Activated naive CD4-positive, alpha-beta T cell treated with anti-CD3 and anti-CD28 coated beads for 36 hours (primary cell): ENCODE measurements around the gene IGFBP2. TPM values are rescaled to one million over a fixed set of nuclear protein-coding genes. Genes with fewer than 3 reads are reported as not detected.
"Not testable (repeated sequence)": the region's sequence is repeated elsewhere in the genome, so short reads cannot be mapped to it uniquely, and the experiment has no call there.

Source experiments
- CTCF ChIA-PET: fragments of 350-600 bp; sonication (Branson Sonifier 250); formaldehyde crosslinking; loops from one replicate; lab custom pipeline; 2021; ENCODE audit warnings: antibody characterized with exemption; lab: Charles Lee
- DNase-seq: peaks from one replicate; pipeline ENCODE4 v3.0.0-alpha.2; 2020
- H3K27ac Mint-ChIP-seq: one replicate; pipeline ENCODE4 v1.8.0; 2021; ENCODE audit warnings: mild to moderate bottlenecking, mixed read lengths
- H3K27me3 Mint-ChIP-seq: one replicate; pipeline ENCODE4 v1.8.0; 2021; ENCODE audit warnings: low read depth, mixed read lengths
- H3K36me3 Mint-ChIP-seq: one replicate; pipeline ENCODE4 v1.8.0; 2021; ENCODE audit warnings: low read depth, mixed read lengths
- H3K4me1 Mint-ChIP-seq: one replicate; pipeline ENCODE4 v1.8.0; 2021; ENCODE audit warnings: low read depth, mixed read lengths
- H3K4me3 Mint-ChIP-seq: one replicate; pipeline ENCODE4 v1.8.0; 2021; ENCODE audit warnings: mild to moderate bottlenecking, moderate library complexity, mixed read lengths
- H3K9me3 Mint-ChIP-seq: one replicate; pipeline ENCODE4 v1.8.0; 2021; ENCODE audit warnings: mixed read lengths
- intact Hi-C: fragments of 100-400 bp; cut with micrococcal nuclease; formaldehyde crosslinking; loops from one replicate; pipeline ENCODE4 v1.15.1; 2023
- total RNA-seq, 2 experiments: library from RNA; stranded (reverse); gene quantifications; one replicate each; pipeline ENCODE4 v1.2.3, GENCODE V29; 2021

Gene IGFBP2
- total RNA-seq, 2 experiments from 2014 or later: 2.4 to 2.7 TPM

- intact Hi-C loops, H3K9me3 Mint-ChIP-seq, H3K4me1 Mint-ChIP-seq, DNase-seq, H3K4me3 Mint-ChIP-seq, H3K27me3 Mint-ChIP-seq, H3K27ac Mint-ChIP-seq, H3K36me3 Mint-ChIP-seq: not testable (repeated sequence)
- CTCF ChIA-PET: interaction anchor here (0.6 to 1.3 kb wide), 2 partner anchors 8 to 64 kb away, joined by 3 to 6 read pairs; no protein-coding TSS in a partner anchor
These were observed 35.4 kb upstream of the IGFBP2 start for GRCh38 chr2:216597825-216598224.

GRCh38 chr2:216601632-216602409 is 31.4 kb upstream of the IGFBP2 start:
- Mint-ChIP-seq H3K36me3 (no peaks in the 10 kb centered on the region), H3K4me1 (peaks cover 5% of the 10 kb centered on the region)
- intact Hi-C loops: no loop called here

DNA sequence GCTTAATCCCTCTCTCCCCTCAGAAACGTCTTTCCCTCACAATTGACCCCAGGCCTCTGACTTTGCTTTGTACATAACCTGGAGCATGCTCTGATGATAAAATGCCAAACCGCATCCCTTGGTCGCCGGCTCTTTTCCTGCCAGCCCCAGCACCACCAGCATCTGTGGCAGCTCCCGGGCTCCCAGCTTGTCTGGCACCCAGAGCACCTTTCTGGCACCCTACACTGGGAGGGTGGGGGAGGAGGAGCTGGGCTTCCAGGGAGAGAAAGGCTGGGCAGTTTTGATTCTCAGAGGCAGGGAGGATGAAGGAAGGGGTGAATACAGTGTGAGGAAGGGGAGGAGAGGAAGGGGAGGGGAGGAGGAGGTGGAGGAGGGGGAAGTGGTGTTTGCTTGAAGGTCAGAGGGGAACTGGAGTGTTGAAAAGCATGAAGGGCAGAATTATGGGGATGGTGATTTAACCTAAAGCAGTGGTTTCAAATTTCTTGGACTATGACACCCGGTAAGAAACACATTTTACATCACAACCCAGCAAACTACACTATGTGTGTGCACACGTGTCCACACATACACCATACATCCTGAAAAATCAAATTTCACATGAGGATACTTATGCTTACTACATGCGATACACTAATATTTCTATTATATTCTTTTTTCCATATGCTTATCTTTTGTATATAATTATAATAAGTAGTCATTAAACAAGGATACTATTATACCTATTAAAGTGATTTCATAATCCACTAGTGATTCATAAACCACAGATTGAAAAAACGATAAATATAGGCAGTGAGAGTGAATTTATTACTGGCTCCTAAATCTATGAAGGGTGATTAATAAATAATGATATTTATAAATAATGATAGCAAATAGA is 30.0 kb upstream of the IGFBP2 start:
- CTCF ChIA-PET: no interaction called here
- H3K27me3 Mint-ChIP-seq: peaks cover 5% of the 10 kb centered on the region
- no peaks in the 10 kb centered on the region for H3K9me3 Mint-ChIP-seq
- intact Hi-C loops: no loop called here
- H3K36me3 Mint-ChIP-seq: no peaks in the 10 kb centered on the region
- H3K4me3 Mint-ChIP-seq: no peak overlapping the region
- H3K27ac Mint-ChIP-seq: no peak overlapping the region
- peaks cover 12% of the 10 kb centered on the region for H3K4me1 Mint-ChIP-seq
- DNase-seq: no peak

More at GRCh38 chr2:216601632-216602409, 31.4 kb upstream of the IGFBP2 start:
- peaks cover 5% of the 10 kb centered on the region for H3K27me3 Mint-ChIP-seq
- no peak overlapping the region for H3K4me3 Mint-ChIP-seq
- CTCF ChIA-PET: no interaction called here
- no peak for DNase-seq
- H3K9me3 Mint-ChIP-seq: no peaks in the 10 kb centered on the region
- no peak overlapping the region for H3K27ac Mint-ChIP-seq

DNA sequence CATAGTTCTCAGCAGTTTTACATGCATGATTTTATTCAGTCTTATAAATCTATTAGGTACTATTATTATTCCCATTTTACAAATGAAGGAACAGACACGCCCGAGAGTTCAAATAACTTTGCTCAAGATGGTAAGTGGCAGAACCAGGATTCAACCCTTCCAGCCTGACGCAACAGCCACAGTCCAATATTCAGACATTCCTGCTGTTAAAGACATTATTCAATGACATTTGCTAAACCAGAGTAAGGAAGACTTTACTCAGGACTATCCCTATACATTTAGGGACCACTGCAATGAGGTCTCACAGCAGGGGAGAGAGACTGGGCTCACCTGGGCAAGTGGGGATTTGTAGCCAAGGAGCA is 29.4 kb upstream of the IGFBP2 start:
- Mint-ChIP-seq H3K27ac (no peak overlapping the region), H3K9me3 (no peaks in the 10 kb centered on the region), H3K4me3 (no peak overlapping the region), H3K27me3 (peaks cover 5% of the 10 kb centered on the region), H3K4me1 (peaks cover 12% of the 10 kb centered on the region), H3K36me3 (no peaks in the 10 kb centered on the region)
- intact Hi-C loops: no loop called here
- no peak for DNase-seq
- CTCF ChIA-PET: no interaction called here

DNA sequence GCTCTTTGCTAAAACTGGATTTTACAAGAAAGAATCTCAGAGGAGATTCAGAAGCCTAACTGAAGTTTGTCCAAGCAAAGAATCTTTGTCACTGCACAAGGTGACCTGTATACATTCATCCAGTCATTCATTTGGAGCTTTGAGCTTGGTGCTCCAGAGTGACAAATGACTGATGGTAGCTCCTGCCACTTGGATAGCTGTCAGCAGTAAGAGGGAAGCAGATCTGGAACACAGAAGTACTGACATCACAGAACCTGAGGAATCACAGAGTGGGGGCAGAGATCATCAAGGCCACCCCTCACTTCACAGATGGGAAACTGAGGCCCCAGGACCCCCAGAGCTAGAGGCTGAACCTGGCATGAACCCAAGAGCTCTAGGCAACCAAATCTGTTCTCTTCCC is 28.8 kb upstream of the IGFBP2 start:
- CTCF ChIA-PET: interaction anchor here (0.5 kb wide), 1 partner anchor 237 kb away, joined by 3 read pairs; no protein-coding TSS in a partner anchor

DNA sequence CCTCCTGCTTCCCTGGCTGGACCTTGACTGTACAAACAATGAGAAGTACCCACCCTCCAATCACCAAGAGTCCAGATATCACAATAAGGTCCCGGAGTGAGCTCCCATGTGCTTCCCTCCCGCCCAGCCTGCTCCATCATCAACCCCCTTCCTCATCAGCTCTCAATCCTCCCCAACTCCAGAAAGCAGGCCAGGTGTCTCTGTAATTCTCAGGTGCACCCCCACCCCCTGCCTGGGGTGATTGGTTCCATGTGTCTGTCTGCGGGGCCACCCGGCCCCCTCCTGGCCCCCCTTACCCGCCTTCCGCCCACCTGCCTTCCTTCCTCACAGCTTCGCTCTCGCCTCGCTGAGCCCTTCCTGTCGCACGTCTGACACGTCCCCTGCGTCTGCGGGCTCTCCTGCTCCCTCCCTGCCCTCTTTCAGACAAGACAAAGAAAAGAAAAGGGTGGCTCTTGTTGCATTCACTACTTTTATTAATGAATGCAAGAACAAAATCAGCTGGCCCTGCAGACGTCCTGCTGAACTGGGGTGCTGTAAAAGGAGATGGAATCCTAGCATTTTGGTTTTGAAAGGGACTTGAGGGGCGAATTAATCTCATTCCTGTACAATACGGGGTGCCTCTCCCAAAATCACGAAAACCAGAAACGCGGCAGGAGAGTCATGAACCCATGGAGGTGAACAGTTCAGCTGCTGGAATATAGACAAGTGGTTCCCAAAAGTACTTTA is 26.5 kb upstream of the IGFBP2 start:
- H3K27me3 Mint-ChIP-seq: peaks cover 3% of the 10 kb centered on the region
- intact Hi-C loops: no loop called here

More for the DNA sequence above, 28.8 kb upstream of the IGFBP2 start:
- intact Hi-C loops: no loop called here
- Mint-ChIP-seq H3K27me3 (peaks cover 3% of the 10 kb centered on the region), H3K9me3 (no peaks in the 10 kb centered on the region), H3K36me3 (no peaks in the 10 kb centered on the region), H3K27ac (no peak overlapping the region), H3K4me3 (no peak overlapping the region), H3K4me1 (peaks cover 12% of the 10 kb centered on the region)
- DNase-seq: no peak

GRCh38 chr2:216607277-216607560 is 26.0 kb upstream of the IGFBP2 start:
- intact Hi-C loops: no loop called here
- no peaks in the 10 kb centered on the region for H3K36me3 Mint-ChIP-seq
- H3K27ac Mint-ChIP-seq: no peak overlapping the region
- no peak for DNase-seq
- no peaks in the 10 kb centered on the region for H3K9me3 Mint-ChIP-seq
- H3K4me1 Mint-ChIP-seq: peaks cover 12% of the 10 kb centered on the region
- peaks cover 3% of the 10 kb centered on the region for H3K27me3 Mint-ChIP-seq
- CTCF ChIA-PET: no interaction called here
- H3K4me3 Mint-ChIP-seq: peak overlapping the region; percentile 75

More for the DNA sequence above, 26.5 kb upstream of the IGFBP2 start:
- H3K27ac Mint-ChIP-seq: peak overlapping the region; percentile 67
- H3K4me1 Mint-ChIP-seq: peaks cover 12% of the 10 kb centered on the region
- CTCF ChIA-PET: interaction anchor here (0.5 kb wide), 1 partner anchor 253 kb away, joined by 4 read pairs; no protein-coding TSS in a partner anchor
- no peaks in the 10 kb centered on the region for H3K36me3 Mint-ChIP-seq
- H3K4me3 Mint-ChIP-seq: peak overlapping the region; percentile 75
- no peaks in the 10 kb centered on the region for H3K9me3 Mint-ChIP-seq
- peak; percentile 77 for DNase-seq

DNA sequence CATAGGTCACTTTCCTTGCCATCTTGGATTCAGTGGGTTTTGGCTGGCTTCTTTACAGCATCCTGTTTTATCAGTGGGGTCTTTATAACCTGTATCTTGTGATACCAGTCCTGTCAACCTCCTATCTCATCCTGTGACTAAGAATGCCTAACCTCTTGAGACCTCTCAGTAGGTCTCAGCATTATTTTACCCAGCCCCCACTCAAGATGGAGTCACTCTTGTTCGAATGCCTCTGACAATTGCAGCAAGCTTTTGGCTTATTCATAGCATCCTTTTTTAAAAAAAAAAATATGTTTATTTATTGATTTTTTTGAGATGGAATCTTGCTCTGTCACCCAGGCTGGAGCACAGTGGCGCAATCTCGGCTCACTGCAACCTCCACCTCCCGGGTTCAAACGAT is 24.7 kb upstream of the IGFBP2 start:
- H3K4me1 Mint-ChIP-seq: peaks cover 12% of the 10 kb centered on the region
- intact Hi-C loops: no loop called here
- no peak overlapping the region for H3K27ac Mint-ChIP-seq
- no peak overlapping the region for H3K4me3 Mint-ChIP-seq
- no peaks in the 10 kb centered on the region for H3K36me3 Mint-ChIP-seq
- no peak for DNase-seq
- H3K9me3 Mint-ChIP-seq: no peaks in the 10 kb centered on the region
- CTCF ChIA-PET: no interaction called here
- no peaks in the 10 kb centered on the region for H3K27me3 Mint-ChIP-seq

- CTCF ChIA-PET: interaction anchor here (0.6 to 0.8 kb wide), 2 partner anchors 16 to 91 kb away, joined by 3 to 4 read pairs; no protein-coding TSS in a partner anchor
- no peak for DNase-seq
- Mint-ChIP-seq H3K4me1 (peaks cover 9% of the 10 kb centered on the region), H3K27me3 (no peaks in the 10 kb centered on the region), H3K9me3 (no peaks in the 10 kb centered on the region), H3K4me3 (no peak overlapping the region), H3K27ac (no peak overlapping the region), H3K36me3 (no peaks in the 10 kb centered on the region)
- intact Hi-C loops: no loop called here
These were observed 17.7 kb upstream of the IGFBP2 start for GRCh38 chr2:216615298-216616082.

DNA sequence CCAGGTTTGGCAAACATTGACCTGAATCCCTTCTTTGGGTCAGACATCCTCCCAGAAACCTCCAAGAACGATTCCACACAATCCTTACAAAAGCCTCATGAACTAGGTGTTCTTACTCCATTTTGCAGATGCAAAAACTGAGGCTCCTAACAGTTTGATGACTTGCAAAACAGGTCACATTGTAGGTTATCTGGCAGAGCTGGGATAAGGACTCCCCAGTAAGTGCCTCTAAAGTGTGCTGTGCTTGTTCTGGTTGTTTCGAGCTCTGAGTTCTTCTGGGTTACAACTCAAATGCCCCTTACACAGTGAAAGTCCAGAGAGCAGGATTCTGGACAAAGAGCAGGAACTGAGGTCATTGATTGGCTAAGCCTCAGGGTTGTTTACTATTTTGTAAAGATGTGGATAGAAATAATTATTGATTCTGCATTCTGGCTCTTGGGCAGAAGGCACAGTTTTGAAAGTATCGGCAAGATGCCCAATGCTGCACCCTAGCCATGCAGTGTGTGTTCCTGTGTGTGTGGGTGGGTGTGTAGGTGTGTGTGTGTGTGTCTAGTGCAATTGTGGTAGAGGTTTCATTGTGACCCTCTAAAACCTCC is 17.0 kb upstream of the IGFBP2 start:
- no peak for DNase-seq
- Mint-ChIP-seq H3K4me1 (peaks cover 9% of the 10 kb centered on the region), H3K36me3 (no peaks in the 10 kb centered on the region), H3K27ac (no peak overlapping the region), H3K9me3 (no peaks in the 10 kb centered on the region), H3K27me3 (no peaks in the 10 kb centered on the region), H3K4me3 (no peak overlapping the region)
- intact Hi-C loops: no loop called here
- CTCF ChIA-PET: interaction anchor here (0.6 kb wide), 1 partner anchor 15 kb away, joined by 3 read pairs; no protein-coding TSS in a partner anchor

GRCh38 chr2:216617159-216617815 is 15.9 kb upstream of the IGFBP2 start:
- no peaks in the 10 kb centered on the region for H3K36me3 Mint-ChIP-seq
- peaks cover 9% of the 10 kb centered on the region for H3K4me1 Mint-ChIP-seq
- CTCF ChIA-PET: interaction anchor here (1.3 kb wide), 1 partner anchor 98 kb away, joined by 6 read pairs; no protein-coding TSS in a partner anchor
- intact Hi-C loops: no loop called here
- H3K27me3 Mint-ChIP-seq: no peaks in the 10 kb centered on the region
- no peaks in the 10 kb centered on the region for H3K9me3 Mint-ChIP-seq
- H3K27ac Mint-ChIP-seq: no peak overlapping the region
- no peak for DNase-seq
- no peak overlapping the region for H3K4me3 Mint-ChIP-seq
